Measurements from ENCODE around the gene GPC6.

GRCh38 chr13:93522501-93522900 lies 295.9 kb downstream of the GPC6 start:
- TF ChIP-seq POLR2A (IDR thresholded peaks at IDR 0.05; ENCODE audit: borderline replicate concordance, extremely low read depth, insufficient read depth, insufficient read length) = no peak
- TF ChIP-seq CTCF (IDR thresholded peaks at IDR 0.05 in 2 of 3, conservative IDR thresholded peaks at IDR 0.05 in 1 of 3; ENCODE audit: borderline replicate concordance in 1 of 3, insufficient read depth in 1 of 3, low read depth in 2 of 3, low read length in 2 of 3) = no peak
